ENCODE measurements around the gene PTPRK.

DNA sequence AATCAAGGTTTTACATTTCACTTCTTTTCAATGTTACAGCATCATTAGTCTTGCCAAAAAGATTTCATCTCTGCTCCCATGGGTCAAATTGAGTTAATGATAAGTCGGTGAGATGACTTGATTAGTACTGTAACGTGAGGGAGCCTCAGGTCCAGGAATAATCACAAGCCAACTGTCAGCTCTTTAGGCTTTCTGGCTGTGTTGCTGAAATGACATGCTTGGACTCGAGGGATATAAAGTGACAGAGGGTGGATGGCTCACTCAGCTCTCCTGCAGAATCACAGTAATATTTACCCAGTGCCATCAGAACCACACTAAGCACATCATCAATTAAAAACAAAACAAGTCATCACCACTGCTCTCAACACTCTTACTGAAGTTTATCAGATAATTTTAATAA is 423.4 kb downstream of the PTPRK start:
- TF ChIP-seq POLR2A (IDR thresholded peaks at IDR 0.05): no peak
- TF ChIP-seq, protein P1, sequence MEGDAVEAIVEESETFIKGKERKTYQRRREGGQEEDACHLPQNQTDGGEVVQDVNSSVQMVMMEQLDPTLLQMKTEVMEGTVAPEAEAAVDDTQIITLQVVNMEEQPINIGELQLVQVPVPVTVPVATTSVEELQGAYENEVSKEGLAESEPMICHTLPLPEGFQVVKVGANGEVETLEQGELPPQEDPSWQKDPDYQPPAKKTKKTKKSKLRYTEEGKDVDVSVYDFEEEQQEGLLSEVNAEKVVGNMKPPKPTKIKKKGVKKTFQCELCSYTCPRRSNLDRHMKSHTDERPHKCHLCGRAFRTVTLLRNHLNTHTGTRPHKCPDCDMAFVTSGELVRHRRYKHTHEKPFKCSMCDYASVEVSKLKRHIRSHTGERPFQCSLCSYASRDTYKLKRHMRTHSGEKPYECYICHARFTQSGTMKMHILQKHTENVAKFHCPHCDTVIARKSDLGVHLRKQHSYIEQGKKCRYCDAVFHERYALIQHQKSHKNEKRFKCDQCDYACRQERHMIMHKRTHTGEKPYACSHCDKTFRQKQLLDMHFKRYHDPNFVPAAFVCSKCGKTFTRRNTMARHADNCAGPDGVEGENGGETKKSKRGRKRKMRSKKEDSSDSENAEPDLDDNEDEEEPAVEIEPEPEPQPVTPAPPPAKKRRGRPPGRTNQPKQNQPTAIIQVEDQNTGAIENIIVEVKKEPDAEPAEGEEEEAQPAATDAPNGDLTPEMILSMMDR (IDR thresholded peaks at IDR 0.05): no peak

Data from suprapubic skin (tissue), 3 donors.